ENCODE results near the gene TTBK1.

DNA sequence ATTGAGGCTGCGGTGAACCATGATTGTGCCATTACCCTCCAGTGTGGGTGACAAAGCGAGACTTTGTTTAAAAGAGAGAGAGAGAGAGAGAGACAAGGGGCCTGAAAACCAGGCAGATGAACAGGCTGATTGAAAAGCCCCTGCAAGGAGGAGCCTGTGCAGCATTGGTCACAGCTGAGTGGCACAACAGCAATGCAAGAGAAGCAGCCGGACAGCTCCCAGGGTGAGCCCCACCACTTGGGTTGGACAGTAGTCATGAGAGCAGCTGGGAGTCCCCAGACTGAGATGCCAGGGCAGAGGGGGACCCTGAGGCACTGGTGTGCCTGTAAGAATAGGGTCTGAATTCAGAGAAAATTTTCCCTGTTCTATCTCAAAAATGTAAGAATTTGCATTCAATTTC lies 24.2 kb upstream of the TTBK1 start:
- no peak for TF ChIP-seq EP300 (IDR thresholded peaks at IDR 0.05)
- TF ChIP-seq, protein P1, sequence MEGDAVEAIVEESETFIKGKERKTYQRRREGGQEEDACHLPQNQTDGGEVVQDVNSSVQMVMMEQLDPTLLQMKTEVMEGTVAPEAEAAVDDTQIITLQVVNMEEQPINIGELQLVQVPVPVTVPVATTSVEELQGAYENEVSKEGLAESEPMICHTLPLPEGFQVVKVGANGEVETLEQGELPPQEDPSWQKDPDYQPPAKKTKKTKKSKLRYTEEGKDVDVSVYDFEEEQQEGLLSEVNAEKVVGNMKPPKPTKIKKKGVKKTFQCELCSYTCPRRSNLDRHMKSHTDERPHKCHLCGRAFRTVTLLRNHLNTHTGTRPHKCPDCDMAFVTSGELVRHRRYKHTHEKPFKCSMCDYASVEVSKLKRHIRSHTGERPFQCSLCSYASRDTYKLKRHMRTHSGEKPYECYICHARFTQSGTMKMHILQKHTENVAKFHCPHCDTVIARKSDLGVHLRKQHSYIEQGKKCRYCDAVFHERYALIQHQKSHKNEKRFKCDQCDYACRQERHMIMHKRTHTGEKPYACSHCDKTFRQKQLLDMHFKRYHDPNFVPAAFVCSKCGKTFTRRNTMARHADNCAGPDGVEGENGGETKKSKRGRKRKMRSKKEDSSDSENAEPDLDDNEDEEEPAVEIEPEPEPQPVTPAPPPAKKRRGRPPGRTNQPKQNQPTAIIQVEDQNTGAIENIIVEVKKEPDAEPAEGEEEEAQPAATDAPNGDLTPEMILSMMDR (IDR thresholded peaks at IDR 0.05): no peak
